Trophoblast cell (in vitro differentiated cells and primary cell): ENCODE measurements around the gene PCSK6.

Experiments
- DNase-seq, 2 donors: peaks; one replicate each; pipeline ENCODE4 v3.0.0-alpha.2; 2016
- H2AFZ ChIP-seq: 2 replicates; pipeline ENCODE4 v1.6.1; 2013; ENCODE audit warnings: low read length, moderate library complexity, mild to moderate bottlenecking; ENCODE audit not compliant: insufficient read depth, poor library complexity
- H2AK5ac ChIP-seq: 2 replicates; pipeline ENCODE4 v1.6.1; 2013; ENCODE audit warnings: mild to moderate bottlenecking, low read length
- H2BK120ac ChIP-seq: 2 replicates; pipeline ENCODE4 v1.6.1; 2013; ENCODE audit warnings: low read length, mild to moderate bottlenecking, moderate library complexity; ENCODE audit not compliant: insufficient read depth, poor library complexity
- H2BK12ac ChIP-seq: 2 replicates; pipeline ENCODE4 v1.6.1; 2013; ENCODE audit warnings: mild to moderate bottlenecking, low read length, moderate library complexity
- H2BK5ac ChIP-seq: 2 replicates; pipeline ENCODE4 v1.6.1; 2013; ENCODE audit warnings: low read length, low read depth, moderate library complexity, mild to moderate bottlenecking; ENCODE audit not compliant: poor library complexity
- H3K14ac ChIP-seq: 2 replicates; pipeline ENCODE4 v1.6.1; 2013; ENCODE audit warnings: mild to moderate bottlenecking, low read length
- H3K18ac ChIP-seq: 2 replicates; pipeline ENCODE4 v1.6.1; 2013; ENCODE audit warnings: mild to moderate bottlenecking, low read length
- H3K23ac ChIP-seq: 2 replicates; pipeline ENCODE4 v1.6.1; 2013; ENCODE audit warnings: low read length
- H3K27ac ChIP-seq: 2 replicates; pipeline ENCODE4 v1.5.1; 2013; ENCODE audit warnings: low read depth, mild to moderate bottlenecking, inconsistent platforms, low read length, moderate library complexity
- H3K27me3 ChIP-seq: 2 replicates; pipeline ENCODE4 v1.6.1; 2013; ENCODE audit warnings: inconsistent platforms, mild to moderate bottlenecking, low read length, moderate library complexity; ENCODE audit not compliant: insufficient read depth
- H3K36me3 ChIP-seq, 2 experiments: 1 replicate in 1 of 2; 2 replicates in 1 of 2; pipeline ENCODE4 v1.6.1; 2013; ENCODE audit warnings: low read length in 2 of 2, mild to moderate bottlenecking in 2 of 2, moderate library complexity in 1 of 2; ENCODE audit not compliant: insufficient read depth in 2 of 2, control insufficient read depth in 1 of 2
- H3K4ac ChIP-seq: 2 replicates; pipeline ENCODE4 v1.6.1; 2013; ENCODE audit warnings: low read depth, mild to moderate bottlenecking, low read length, moderate library complexity
- H3K4me1 ChIP-seq, 2 experiments: 1 replicate in 1 of 2; 2 replicates in 1 of 2; pipeline ENCODE4 v1.6.1; 2013; ENCODE audit warnings: low read length in 2 of 2, mild to moderate bottlenecking in 2 of 2, moderate library complexity in 1 of 2; ENCODE audit not compliant: insufficient read depth in 2 of 2, control insufficient read depth in 1 of 2
- H3K4me2 ChIP-seq: 2 replicates; pipeline ENCODE4 v1.6.1; 2013; ENCODE audit warnings: inconsistent platforms, mild to moderate bottlenecking, low read length, moderate library complexity
- H3K4me3 ChIP-seq: 2 replicates; pipeline ENCODE4 v1.5.1; 2013; ENCODE audit warnings: mild to moderate bottlenecking, low read depth, low read length, inconsistent platforms
- H3K79me1 ChIP-seq: one replicate; pipeline ENCODE4 v1.6.1; 2013; ENCODE audit warnings: low read length
- H3K79me2 ChIP-seq: 2 replicates; pipeline ENCODE4 v1.6.1; 2013; ENCODE audit warnings: low read length, mild to moderate bottlenecking; ENCODE audit not compliant: control insufficient read depth, insufficient read depth, poor library complexity
- H3K9ac ChIP-seq: 2 replicates; pipeline ENCODE4 v1.6.1; 2013; ENCODE audit warnings: mild to moderate bottlenecking, low read length
- H3K9me3 ChIP-seq: 2 replicates; pipeline ENCODE4 v1.6.1; 2013; ENCODE audit warnings: low read depth, mild to moderate bottlenecking, control low read depth, inconsistent platforms, low read length; ENCODE audit not compliant: insufficient read depth
- H4K12ac ChIP-seq: 2 replicates; pipeline ENCODE4 v1.6.1; 2013; ENCODE audit warnings: low read depth, mild to moderate bottlenecking, low read length, moderate library complexity
- H4K8ac ChIP-seq: 2 replicates; pipeline ENCODE4 v1.6.1; 2013; ENCODE audit warnings: low read depth, mild to moderate bottlenecking, low read length, moderate library complexity
- H4K91ac ChIP-seq: one replicate; pipeline ENCODE4 v1.6.1; 2013; ENCODE audit warnings: low read depth, mild to moderate bottlenecking, low read length, moderate library complexity
- WGBS: extraction: QIAGEN DNeasy Blood & Tissue Kit; methylation state at CpG from one replicate; pipeline ENCODE4 v1.1.7; 2013; ENCODE audit warnings: missing lambda C conversion rate; ENCODE audit not compliant: insufficient read length, insufficient coverage; ENCODE audit errors: extremely low coverage; 5-methylcytosine and 5-hydroxymethylcytosine counted together

Gene PCSK6

GRCh38 chr15:101393172-101393571 is 96.3 kb downstream of the PCSK6 start:
- H2BK12ac ChIP-seq, result no peak overlapping the region
- no peak overlapping the region for H4K12ac ChIP-seq
- H2BK120ac ChIP-seq, result no peak overlapping the region
- no peak overlapping the region for H3K18ac ChIP-seq
- no peak overlapping the region for H2BK5ac ChIP-seq
- no peaks in the 10 kb centered on the region for H3K36me3 ChIP-seq
- no CpG with 5 or more reads among the region's 13 CpGs for WGBS
- no peak overlapping the region for H2AK5ac ChIP-seq
- DNase-seq, result no peak
- no peak overlapping the region for H3K4me3 ChIP-seq
- no peak overlapping the region for H3K14ac ChIP-seq
- no peak overlapping the region for H3K4me2 ChIP-seq
- H3K79me2 ChIP-seq, result no peaks in the 10 kb centered on the region
- H4K8ac ChIP-seq, result no peak overlapping the region
- no peaks in the 10 kb centered on the region for H3K79me1 ChIP-seq
- no peak overlapping the region for H3K23ac ChIP-seq
- peaks cover 0 to 3% of the 10 kb centered on the region in 2 experiments for H3K4me1 ChIP-seq
- H3K27me3 ChIP-seq, result no peaks in the 10 kb centered on the region
- H3K9ac ChIP-seq, result no peak overlapping the region
- no peak overlapping the region for H3K4ac ChIP-seq
- H4K91ac ChIP-seq, result no peak overlapping the region
- H3K27ac ChIP-seq, result no peak overlapping the region
- H2AFZ ChIP-seq, result no peak overlapping the region
- H3K9me3 ChIP-seq, result peaks cover 1% of the 10 kb centered on the region

- no peak overlapping the region for H4K12ac ChIP-seq
- no peaks in the 10 kb centered on the region for H3K36me3 ChIP-seq
- H4K8ac ChIP-seq, result no peak overlapping the region
- no peak overlapping the region for H2AK5ac ChIP-seq
- no peaks in the 10 kb centered on the region for H3K79me1 ChIP-seq
- H3K9ac ChIP-seq, result no peak overlapping the region
- H3K4me2 ChIP-seq, result no peak overlapping the region
- H4K91ac ChIP-seq, result no peak overlapping the region
- H2AFZ ChIP-seq, result no peak overlapping the region
- H3K27me3 ChIP-seq, result no peaks in the 10 kb centered on the region
- no CpG with 5 or more reads among the region's 17 CpGs for WGBS
- no peak overlapping the region for H3K4ac ChIP-seq
- no peak overlapping the region for H3K23ac ChIP-seq
- H3K4me1 ChIP-seq, result peaks cover 0 to 3% of the 10 kb centered on the region in 2 experiments
- H2BK120ac ChIP-seq, result no peak overlapping the region
- no peaks in the 10 kb centered on the region for H3K79me2 ChIP-seq
- H3K27ac ChIP-seq, result no peak overlapping the region
- H2BK5ac ChIP-seq, result no peak overlapping the region
- H2BK12ac ChIP-seq, result no peak overlapping the region
- no peak overlapping the region for H3K18ac ChIP-seq
- no peak overlapping the region for H3K4me3 ChIP-seq
- peaks cover 1% of the 10 kb centered on the region for H3K9me3 ChIP-seq
- H3K14ac ChIP-seq, result no peak overlapping the region
- no peak for DNase-seq
Measured at GRCh38 chr15:101391981-101392640, 97.4 kb downstream of the PCSK6 start.

GRCh38 chr15:101391431-101391830 is 98.1 kb downstream of the PCSK6 start:
- H4K91ac ChIP-seq, result no peak overlapping the region
- H2BK120ac ChIP-seq, result no peak overlapping the region
- no peak overlapping the region for H3K4ac ChIP-seq
- peaks cover 1% of the 10 kb centered on the region for H3K9me3 ChIP-seq
- H2BK12ac ChIP-seq, result no peak overlapping the region
- H3K27me3 ChIP-seq, result no peaks in the 10 kb centered on the region
- no peak overlapping the region for H3K14ac ChIP-seq
- peaks cover 0 to 3% of the 10 kb centered on the region in 2 experiments for H3K4me1 ChIP-seq
- DNase-seq, result peak; percentile 48 to 88
- H3K79me1 ChIP-seq, result no peaks in the 10 kb centered on the region
- H3K18ac ChIP-seq, result no peak overlapping the region
- H3K4me3 ChIP-seq, result no peak overlapping the region
- H3K4me2 ChIP-seq, result no peak overlapping the region
- no peak overlapping the region for H3K27ac ChIP-seq
- no peak overlapping the region for H4K8ac ChIP-seq
- no peak overlapping the region for H3K9ac ChIP-seq
- H3K36me3 ChIP-seq, result no peaks in the 10 kb centered on the region
- no peak overlapping the region for H2AFZ ChIP-seq
- no peak overlapping the region for H2BK5ac ChIP-seq
- H4K12ac ChIP-seq, result no peak overlapping the region
- no peaks in the 10 kb centered on the region for H3K79me2 ChIP-seq
- H2AK5ac ChIP-seq, result no peak overlapping the region
- WGBS, result no CpG with 5 or more reads among the region's 10 CpGs
- no peak overlapping the region for H3K23ac ChIP-seq

GRCh38 chr15:101390462-101390861 is 99.0 kb downstream of the PCSK6 start:
- H2AK5ac ChIP-seq, result no peak overlapping the region

More at GRCh38 chr15:101390462-101390861, 99.0 kb downstream of the PCSK6 start:
- Histone ChIP-seq H3K14ac (no peak overlapping the region), H3K23ac (no peak overlapping the region), H3K9ac (no peak overlapping the region), H3K4me3 (no peak overlapping the region), H3K4ac (no peak overlapping the region), H3K4me2 (no peak overlapping the region), H3K4me1 (peaks cover 0 to 3% of the 10 kb centered on the region in 2 experiments), H4K8ac (no peak overlapping the region), H4K91ac (no peak overlapping the region), H2BK120ac (no peak overlapping the region), H3K27ac (no peak overlapping the region), H3K9me3 (peaks cover 1% of the 10 kb centered on the region), H2BK5ac (no peak overlapping the region), H3K79me1 (no peaks in the 10 kb centered on the region), H2BK12ac (no peak overlapping the region), H3K18ac (no peak overlapping the region), H3K27me3 (no peaks in the 10 kb centered on the region), H4K12ac (no peak overlapping the region), H3K79me2 (no peaks in the 10 kb centered on the region), H3K36me3 (no peaks in the 10 kb centered on the region), H2AFZ (no peak overlapping the region)
- DNase-seq, result no peak
- WGBS, result no CpG with 5 or more reads among the region's 8 CpGs
